HL-60 (cell line): ENCODE results near the gene WDR77.

ENCODE experiments used
- DNase-seq, 2 experiments: peaks; one replicate each; pipeline ENCODE4 v3.0.0-alpha.2; 2010 to 2020; ENCODE audit warnings: low read depth in 1 of 2, low spot score in 1 of 2
- H3K27ac ChIP-seq: fragments of 250-450 bp; sonication (Bioruptor Pico); replicated peaks from 2 replicates; pipeline ENCODE4 v1.5.1; 2020; ENCODE audit warnings: mild to moderate bottlenecking, moderate library complexity
- H3K27me3 ChIP-seq: fragments of 250-450 bp; sonication (Bioruptor Pico); 2 replicates; pipeline ENCODE4 v1.5.1; 2021; ENCODE audit warnings: mild to moderate bottlenecking, moderate library complexity; ENCODE audit not compliant: insufficient read depth, poor library complexity, severe bottlenecking
- H3K4me3 ChIP-seq: replicated peaks from 2 replicates; pipeline ENCODE4 v1.5.1; 2011; ENCODE audit warnings: mild to moderate bottlenecking, control low read depth, low read length; ENCODE audit not compliant: insufficient read depth
- CTCF ChIP-seq: IDR thresholded peaks from one replicate; pipeline ENCODE4 v1.5.1; 2011; ENCODE audit warnings: low read length, control low read depth, inconsistent platforms; ENCODE audit not compliant: insufficient read depth
- GABPA ChIP-seq: IDR thresholded peaks from 2 replicates; pipeline ENCODE4 v1.6.1; 2012; ENCODE audit warnings: low read depth
- POLR2AphosphoS5 ChIP-seq: IDR thresholded peaks from 2 replicates; pipeline ENCODE4 v1.6.1; 2012; ENCODE audit warnings: low read depth
- REST ChIP-seq: IDR thresholded peaks from 2 replicates; pipeline ENCODE4 v1.6.1; 2012; ENCODE audit warnings: low read depth; ENCODE audit not compliant: insufficient replicate concordance
- SPI1 ChIP-seq: IDR thresholded peaks from 2 replicates; pipeline ENCODE4 v1.6.1; 2012; ENCODE audit warnings: low read depth, mild to moderate bottlenecking, borderline replicate concordance

WDR77 gene

GRCh38 chr1:111449703-111450017 lies 604 bp upstream of the WDR77 start:
- peak overlapping the region; percentile 84 for H3K27ac ChIP-seq
- no peak for DNase-seq
- TF ChIP-seq REST, result no peak
- TF ChIP-seq CTCF, result no peak
- no peak for TF ChIP-seq GABPA
- TF ChIP-seq POLR2AphosphoS5, result no peak
- TF ChIP-seq SPI1, result no peak
- H3K27me3 ChIP-seq, result no peaks in the 10 kb centered on the region
- peak overlapping the region; percentile 88 for H3K4me3 ChIP-seq

DNA sequence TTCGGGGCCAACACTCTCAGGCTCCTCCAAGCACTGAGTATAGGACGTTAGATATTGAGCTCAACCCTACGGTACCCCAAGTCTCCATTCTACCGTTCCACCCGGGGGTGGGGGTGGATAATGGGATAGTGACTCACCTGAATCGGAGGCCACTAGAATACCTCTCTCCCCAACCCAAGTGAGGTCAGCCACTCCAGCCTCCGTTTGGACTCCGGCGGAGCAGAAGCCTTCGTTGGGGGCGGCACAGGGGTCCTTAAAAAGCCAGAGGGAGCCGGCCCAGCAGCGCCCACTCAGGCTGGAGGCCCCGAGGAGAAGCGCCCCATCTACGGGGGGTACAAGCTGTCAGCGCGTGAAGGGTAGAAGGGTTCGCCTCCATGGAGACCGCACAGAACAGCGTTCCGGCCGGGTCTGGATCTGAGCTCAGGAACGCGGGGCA lies 556 bp downstream of the WDR77 start:
- no peaks in the 10 kb centered on the region for H3K27me3 ChIP-seq
- H3K27ac ChIP-seq, result peak overlapping the region; percentile 84
- no peak for DNase-seq
- H3K4me3 ChIP-seq, result peak overlapping the region; percentile 88
- no peak for TF ChIP-seq GABPA
- TF ChIP-seq CTCF, result no peak
- no peak for TF ChIP-seq SPI1
- no peak for TF ChIP-seq REST
- TF ChIP-seq POLR2AphosphoS5, result no peak

- DNase-seq, result no peak
- H3K4me3 ChIP-seq, result peak overlapping the region; percentile 88; the same call in 1 of the 2 replicates
- TF ChIP-seq POLR2AphosphoS5, result no peak
- TF ChIP-seq CTCF, result no peak
- no peak for TF ChIP-seq REST
- TF ChIP-seq SPI1, result no peak
- no peak for TF ChIP-seq GABPA
- H3K27ac ChIP-seq, result no peak overlapping the region
- no peaks in the 10 kb centered on the region for H3K27me3 ChIP-seq
Observed at GRCh38 chr1:111446967-111447892, 1.8 kb downstream of the WDR77 start.
